NOMO-1 treated with DMSO at 0.1 percent for 48 hours (cell line): ENCODE data around the gene RBMS1.

Experiments
- DNase-seq: peaks from one replicate; lab custom pipeline; 2025; ENCODE audit not compliant: unreplicated experiment; lab: John Stamatoyannopoulos, UW

The RBMS1 gene

DNA sequence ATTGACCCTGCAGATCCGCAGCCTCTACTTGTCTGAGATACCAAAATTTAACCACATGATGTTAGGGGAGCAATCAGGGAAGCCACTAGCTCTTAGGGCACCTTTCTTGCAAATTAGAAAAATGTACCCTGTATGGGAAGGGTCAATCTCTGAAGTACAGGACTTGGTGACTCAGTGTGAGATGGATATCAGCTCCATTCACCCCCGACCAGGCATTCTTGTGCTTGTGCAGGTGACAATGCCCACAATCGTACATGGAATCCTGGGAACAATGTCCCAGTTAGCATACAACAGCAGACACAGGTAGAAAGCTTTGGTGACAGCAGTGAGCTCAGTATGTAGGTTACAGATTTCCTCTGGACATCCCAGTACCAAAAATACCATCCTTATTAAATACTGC is 155.9 kb downstream of the RBMS1 start:
- no peak for DNase-seq

DNA sequence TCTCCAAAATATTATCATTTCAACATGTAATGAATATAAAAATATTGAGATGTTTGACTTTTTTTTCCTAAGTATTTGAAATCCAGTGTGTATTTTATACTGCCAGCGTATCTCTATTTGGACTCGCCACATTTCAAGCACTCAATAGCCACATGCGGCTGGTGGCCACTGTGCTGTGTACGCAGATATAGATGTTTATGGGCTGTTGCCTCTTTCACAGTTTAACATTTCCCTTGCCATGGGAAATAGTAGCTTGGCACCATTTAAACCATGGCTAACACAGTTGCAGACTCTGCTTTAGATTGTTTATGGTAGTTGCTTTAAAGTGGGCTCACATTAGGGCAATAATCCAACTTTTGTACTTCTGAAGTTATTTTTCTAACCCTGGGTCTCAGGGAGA is 157.0 kb downstream of the RBMS1 start:
- DNase-seq: no peak

DNA sequence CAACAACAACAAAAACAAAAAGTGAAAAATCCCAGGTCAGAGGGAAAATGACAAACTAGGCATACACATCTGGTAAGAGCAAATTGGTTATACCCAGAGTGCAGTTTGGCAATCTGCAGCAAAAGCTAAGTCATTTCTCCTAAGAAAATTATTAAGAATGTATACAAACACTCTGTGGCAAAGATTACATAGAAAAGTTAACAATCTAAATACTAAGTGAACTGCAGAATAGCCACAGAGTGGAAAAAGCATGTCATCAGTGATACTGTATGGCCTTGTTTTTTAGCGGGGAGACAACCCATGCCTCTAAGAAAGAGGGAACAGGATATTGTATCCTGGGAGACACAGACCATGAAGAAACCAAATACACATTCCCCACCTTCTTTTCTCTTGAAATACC is 157.5 kb downstream of the RBMS1 start:
- no peak for DNase-seq

DNA sequence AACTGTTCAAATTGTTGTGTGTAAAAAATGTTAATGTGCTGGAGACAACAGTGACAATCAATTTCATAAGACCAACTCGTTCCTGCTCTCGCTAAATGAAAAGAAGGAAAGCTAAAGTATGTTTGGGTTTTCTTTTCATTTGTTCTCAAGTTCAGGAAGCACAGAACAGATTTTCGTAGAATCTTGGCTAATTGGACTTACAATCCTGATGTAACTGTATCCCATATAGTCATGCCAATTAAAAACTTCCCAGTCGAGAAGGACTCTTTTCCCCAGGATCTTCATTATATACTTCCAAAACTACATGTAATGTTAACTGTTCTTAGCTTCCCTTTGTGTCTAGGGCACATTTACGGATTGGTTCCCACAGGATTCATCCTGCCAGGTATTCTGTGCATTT is 158.2 kb downstream of the RBMS1 start:
- DNase-seq: no peak

DNA sequence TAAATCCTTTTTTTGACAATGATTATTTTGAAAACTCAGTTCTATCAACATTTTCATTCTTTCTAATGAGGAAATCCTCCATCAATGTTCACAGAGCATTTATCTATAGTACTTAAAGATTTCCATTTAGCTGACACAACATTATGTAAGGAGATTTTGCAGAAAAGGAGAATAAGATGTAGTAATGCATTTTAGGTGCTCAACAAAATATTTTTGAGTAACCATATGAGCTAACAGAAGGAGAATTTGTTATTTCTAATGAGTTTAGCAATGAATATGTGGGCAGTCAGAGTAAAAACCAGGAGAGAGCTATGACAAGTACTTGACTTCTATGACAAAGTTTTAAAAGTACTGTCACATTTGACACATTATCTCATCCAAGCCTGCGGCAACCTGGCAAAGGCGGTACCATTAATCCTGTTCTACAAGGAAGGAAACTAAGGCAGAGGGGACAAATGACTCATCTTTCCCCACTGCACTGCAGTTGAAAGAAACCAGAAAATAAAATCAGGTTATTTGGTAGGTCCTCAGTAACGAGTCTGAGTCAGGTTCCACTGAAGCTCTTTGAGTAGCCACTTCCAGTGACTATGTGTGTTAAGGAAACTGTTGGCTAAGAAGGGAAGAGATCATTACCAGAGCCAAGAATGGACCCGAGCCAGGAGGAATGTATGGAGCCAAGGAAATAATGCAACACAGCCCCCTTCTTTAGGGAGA is 159.4 kb downstream of the RBMS1 start:
- DNase-seq: no peak

DNA sequence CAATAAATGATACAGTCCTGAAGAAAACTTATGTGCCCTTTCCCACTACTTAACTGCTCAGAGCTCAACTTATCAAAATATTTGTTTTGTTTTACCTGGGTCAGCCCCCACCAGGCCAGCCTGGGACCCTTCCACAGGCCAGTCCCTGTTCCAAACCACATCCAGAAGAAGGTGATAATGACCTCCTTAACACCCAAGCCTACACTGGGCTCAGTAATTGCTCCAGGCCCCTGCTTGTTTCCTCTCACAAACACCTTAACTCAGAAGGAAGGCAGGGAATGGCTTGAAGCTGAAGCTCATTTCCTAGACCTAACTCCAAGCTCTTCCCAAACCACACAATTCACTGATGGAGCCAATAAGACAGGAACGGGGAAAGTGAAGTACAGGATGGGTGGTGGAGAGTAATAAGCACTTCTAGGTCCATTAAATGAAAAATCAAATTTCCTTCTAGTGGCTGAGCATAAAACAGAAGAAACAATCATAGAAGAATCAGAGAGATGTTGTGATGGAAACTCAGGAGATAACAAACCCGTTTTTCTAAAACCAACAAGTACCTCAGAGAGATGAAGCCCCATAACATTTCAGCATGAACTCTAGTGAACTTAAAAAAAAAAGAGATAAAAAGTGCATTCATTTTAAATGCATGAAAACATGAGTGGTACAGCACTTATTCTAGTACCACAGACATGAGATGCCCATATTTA is 160.1 kb downstream of the RBMS1 start:
- DNase-seq: no peak

DNA sequence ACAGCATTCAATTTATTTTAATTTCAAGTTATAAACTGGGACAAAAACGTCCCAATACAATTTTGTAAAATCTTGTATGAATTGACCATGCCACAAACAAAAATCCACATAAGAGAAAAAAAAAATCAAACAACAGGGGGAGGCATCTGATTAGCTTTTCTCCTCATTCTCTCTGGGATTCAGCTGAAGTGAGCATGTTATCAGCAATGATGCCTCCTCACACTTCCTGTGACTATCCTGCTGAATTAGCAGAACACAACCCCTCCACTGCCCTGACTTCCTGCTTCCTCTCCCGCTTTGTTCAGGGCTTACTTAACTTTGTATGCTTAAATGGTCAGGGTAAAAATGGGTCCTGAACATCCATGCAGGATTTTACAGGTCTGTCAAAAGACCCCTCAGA is 161.3 kb downstream of the RBMS1 start:
- peak; percentile 24 for DNase-seq

DNA sequence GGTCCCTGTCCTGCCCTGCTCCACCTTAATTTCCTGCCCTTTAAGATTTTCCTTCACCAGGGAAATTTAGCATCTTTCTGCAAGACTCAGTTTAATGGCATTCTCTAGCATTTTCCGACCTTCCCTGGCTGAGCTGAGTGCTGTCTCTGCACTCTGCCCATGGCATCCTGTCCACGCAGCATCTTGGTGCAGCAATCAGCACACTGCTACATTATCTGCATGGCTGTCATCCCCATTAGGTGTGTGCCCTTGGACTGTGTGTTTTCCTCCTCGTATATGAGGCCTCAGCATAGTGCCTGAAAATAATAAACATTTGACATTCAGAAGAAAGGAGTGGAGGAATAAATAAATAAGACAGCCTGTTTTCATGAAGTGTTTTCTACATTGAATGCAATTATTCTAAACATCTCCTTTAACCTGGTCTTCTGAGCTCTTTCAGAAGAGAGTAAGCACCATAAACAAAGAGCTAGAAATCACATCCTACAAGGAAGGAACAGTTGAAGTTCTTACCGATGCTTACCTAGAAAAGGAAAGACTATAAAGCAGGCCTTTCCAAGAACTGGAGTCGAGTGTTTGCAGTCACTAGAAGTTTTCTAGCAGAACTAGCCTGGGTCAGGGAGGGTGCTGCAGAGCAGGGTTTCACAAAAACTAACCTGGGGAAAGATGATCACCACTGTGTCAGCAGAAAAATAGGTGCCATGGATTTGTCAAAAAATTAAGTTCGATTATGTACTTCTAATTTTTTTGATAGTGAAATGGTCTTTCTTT is 162.2 kb downstream of the RBMS1 start:
- DNase-seq: no peak

DNA sequence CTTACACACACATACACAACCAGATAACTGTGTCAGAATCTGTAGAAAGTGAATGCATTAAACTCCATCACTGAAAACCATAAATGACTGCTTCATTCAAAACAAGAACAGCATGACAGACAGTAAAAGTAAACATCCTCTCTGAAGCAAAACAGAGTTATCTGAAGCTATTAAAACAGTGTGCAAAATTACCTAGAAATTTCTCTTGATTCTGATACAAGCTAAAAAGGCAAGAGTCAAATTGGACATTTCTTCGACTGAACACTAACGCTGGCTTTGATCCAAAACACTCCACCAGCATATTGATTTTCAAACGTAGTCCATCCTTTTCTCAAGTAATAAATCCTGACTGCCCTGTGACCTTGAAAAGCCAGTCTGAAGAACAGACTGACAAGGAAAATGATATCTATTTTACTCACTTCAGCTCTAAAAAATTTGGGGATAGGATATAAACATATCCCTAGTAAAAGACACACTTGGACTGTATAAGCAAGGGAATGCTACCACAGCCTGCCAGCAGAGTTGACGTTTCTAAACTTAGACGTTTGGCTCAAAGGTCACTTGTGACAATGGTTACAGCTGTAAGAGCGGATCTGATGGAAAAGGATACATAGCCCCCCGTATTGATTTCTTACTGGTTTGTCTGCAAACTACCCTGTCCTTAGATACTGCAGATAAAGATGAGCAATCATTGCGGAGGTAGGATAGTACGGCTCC is 164.6 kb downstream of the RBMS1 start:
- DNase-seq: no peak

DNA sequence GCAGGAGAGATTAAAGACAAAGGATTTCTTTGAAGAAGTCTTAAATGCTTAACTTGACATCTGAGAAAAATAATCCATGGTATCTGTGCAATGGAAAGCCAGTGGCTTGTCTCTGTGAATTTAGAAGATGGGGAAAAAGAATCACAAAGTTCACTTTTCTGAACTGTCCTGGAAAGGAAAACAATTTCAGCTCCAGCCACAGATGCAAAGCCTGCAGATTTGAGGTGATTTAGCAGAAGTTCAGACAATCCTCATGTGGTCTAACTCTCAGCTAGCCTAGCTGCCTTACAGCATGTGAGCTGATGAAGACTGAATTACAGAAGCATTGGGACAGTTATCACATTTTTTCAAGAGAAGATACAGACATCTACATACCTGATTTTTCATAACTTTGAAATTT is 166.8 kb downstream of the RBMS1 start:
- no peak for DNase-seq

DNA sequence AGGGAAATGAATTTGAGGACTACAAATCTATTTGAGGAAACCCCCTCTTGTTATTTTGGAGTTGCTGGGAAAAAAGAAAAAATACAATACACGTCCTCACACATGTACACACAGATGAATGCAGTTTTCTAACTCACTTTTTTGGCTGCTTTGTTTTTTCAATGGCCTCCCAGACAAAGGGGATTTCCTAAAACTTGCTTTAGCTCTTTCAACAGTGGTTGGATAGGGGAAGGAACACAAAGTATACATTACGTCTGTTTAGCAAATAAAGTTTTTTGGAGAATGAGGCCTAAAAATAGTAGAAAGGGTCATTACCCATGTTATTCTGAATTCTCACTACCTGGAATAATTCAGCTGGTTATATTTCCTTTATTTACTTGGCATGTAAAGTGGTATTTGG is 168.2 kb downstream of the RBMS1 start:
- DNase-seq: no peak

DNA sequence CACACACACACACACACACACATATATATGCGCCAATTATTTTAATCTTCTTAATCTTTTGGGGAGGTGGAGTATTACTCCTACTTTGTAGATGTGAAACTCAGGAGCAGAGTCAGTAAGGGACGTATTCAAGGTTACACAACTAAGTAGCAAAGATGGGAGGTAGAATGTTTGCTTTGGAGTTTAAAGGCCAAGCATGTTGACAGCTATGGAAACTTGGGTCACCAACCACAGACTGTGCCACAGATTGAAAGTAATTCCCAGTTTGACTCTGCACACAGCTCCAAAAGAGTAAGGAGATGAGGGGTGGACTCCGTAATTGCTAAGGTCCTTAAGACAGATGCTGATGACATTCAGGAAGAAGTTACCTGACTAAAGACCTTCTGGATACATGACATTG is 168.7 kb downstream of the RBMS1 start:
- DNase-seq: no peak

DNA sequence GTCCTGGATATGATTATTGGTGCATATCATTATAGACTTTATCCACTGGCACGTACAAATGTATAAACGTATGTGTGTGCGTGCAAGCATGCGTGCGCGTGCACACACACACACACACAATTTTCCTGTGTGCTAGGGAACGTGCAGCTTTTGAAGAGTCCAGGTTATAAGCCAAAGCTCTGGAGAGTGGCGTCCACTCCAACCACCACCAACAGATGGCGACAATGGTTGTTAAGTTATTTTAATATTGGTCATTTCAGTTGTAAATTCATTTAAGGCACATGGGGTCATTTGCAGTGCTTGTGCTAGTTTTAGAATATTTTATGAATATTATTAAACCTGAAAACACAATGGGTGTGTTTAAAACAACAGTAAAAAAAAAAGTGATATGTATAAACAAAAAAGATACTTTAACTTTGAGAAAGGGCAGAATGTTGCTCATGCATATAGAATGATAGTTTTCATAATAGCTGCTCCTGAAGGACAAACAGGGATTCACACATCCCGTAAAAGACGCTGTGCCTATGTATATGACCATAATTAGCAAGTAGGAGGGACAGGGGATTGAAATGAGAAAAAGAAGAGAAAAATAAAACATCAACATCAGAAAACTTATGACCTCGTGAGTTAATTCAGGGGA is 169.3 kb downstream of the RBMS1 start:
- peak; percentile 13 for DNase-seq

DNA sequence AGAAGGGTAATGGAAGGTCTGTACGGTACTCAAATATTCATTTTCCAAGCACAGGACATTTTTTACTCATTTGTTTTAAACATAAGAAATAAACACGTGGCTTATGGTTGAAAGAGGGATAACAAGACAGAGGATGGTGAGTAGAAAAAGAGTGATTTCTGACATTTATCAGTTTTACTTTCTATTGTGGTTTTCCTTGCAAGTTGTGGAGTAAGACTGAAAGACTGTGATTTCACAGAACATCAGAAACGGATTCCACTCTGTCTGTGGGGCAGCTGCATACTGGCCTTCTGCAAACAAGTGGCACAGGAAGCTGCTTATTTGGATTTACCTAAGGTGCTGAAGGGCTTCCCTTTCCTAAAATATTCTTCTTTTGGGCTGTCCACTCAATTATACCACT is 171.3 kb downstream of the RBMS1 start:
- no peak for DNase-seq

DNA sequence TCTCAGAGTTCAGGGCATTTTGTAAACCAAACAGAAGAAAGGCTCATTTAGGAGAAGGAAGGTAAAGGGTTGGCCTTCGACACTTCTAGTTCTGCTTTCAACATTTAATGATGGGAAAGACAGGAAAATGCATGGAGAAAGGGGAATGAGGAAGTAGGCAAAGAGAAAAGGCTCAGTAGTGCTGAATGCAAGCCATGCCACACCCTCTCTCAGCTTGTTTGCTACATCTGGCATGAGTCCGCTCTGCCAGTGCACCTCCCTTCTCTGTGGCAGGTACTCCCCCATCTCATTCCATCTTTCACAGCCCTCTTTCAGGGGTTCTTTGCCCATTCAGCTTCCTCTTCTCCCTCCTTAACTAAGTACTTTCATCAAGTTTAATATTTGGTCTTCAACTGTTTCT is 172.6 kb downstream of the RBMS1 start:
- DNase-seq: no peak

DNA sequence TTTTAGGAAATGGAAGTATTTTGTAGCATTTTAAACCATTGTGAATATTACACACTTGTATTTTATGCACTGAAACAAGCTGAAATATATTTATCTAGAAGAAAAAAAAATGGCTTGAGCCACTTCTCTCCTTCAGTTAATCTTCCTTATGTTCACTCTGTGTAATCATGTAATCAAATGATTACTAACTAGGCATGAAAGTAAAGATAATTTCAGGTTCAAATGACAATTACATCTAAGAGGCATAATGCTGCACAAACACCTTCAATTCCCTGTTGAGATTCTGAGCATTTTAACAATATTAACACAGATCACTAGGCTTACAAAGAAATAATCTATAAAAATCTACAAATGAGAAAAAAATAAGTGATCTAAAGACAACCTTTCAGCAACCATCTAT is 173.9 kb downstream of the RBMS1 start:
- DNase-seq: no peak

DNA sequence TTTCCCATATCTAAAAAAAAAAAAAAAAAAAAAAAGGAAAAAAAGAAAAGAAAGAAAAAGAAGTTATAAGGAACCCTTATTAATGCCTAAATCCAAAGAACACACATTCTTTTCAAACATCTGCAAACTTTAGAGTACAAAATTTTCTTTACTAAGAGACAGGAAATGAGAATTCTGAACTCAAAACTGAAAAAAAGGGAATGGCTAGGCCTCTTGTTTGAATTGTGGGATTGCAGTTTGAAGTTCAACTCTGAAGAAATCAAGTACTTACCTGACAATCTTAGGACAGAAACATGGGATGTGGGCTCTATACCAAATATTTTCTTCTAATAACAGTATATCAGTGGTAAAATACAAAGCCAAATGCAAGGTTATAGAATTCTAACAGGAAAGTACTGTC is 175.4 kb downstream of the RBMS1 start:
- no peak for DNase-seq

DNA sequence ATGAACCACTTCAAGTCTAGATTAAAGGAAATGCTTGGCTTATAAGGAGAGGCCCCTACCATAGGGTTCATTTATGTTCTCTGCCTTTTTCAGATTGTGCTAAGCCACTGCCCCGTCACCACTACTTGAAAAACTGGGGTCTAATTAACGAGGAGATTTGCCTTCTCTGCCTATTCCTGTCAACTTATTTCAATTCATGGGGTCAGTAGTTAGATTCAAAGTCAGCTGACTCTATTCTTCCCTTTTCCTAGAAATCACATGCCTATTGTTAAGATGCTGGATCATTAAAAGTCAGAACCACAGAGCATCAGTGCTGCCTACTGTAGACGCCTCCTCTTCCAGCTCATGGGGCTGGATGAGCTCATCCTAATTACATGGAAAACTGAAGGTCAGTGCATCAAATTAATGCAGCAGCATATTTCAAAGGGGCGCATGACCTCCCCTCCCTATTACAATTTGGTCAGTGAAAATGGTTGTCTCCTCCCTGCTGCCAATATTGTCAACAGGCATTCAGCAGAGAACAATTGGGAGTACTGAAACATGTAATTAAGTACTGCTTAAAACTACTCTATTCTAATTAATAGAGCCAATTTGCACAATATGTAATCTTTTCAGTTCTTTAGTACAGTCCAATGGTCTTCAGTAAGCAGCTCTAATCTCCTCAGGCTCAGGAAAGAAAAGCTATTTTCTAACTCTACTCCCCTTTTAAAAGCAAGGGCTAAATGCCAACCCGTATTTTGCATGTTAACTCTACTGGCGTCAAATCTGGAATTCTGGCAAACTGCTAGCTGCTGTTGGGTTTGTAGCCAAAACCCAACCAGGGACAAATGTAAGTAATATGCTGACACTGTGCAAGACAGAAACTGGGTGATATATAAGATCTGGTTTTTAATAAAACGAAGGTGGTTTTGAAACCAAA is 176.2 kb downstream of the RBMS1 start:
- no peak for DNase-seq

DNA sequence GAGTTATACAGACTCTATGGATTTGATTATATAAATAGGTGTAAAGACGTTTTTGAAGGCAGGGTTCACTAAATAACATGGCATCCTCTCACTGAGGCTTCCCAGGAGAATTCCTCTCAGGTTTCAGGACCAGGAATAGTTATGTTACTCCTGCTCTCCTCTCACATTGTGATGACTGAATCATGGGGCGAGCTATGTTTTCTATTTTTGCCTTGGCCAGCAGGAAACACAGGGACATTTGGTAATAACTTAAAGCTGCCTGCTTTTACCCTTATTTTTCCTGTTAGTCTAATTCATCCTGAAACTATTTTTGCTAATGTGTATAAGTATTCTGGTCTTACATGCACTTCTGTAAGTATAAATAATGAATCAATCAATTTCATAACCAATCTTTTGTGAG is 178.3 kb downstream of the RBMS1 start:
- no peak for DNase-seq
